Measurements from ENCODE around the gene ARHGAP26.
A peak's percentile ranks its signal among the peaks of the same experiment; 100 is the strongest.

Gene ARHGAP26

DNA sequence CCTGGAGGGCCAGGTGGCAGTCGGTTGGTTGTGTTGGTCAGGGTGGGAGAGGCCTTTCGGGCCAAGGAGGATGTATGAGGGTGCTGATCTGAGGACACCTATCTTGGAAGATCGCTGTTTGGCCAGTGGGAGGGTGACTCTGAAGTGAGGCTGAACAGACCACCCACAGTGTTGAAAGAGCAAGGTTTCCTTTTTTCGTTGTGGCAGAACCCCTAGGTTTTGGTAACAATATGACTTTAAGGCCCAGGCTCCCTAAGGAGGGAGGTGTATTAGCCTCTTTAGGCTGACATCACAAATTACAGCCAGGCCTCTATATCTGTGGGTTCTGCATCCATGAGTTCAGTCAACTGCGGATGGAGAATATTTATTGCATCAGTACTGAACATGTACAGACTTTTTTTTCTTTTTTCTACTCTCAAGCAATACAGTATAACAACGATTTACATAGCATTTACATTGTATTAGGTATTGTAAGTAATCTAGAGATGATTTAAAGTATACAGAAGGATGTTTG is 86.1 kb downstream of the ARHGAP26 start:
- no peak for DNase-seq

- DNase-seq, result no peak
Observed at GRCh38 chr5:142857405-142857804, 87.2 kb downstream of the ARHGAP26 start.

DNA sequence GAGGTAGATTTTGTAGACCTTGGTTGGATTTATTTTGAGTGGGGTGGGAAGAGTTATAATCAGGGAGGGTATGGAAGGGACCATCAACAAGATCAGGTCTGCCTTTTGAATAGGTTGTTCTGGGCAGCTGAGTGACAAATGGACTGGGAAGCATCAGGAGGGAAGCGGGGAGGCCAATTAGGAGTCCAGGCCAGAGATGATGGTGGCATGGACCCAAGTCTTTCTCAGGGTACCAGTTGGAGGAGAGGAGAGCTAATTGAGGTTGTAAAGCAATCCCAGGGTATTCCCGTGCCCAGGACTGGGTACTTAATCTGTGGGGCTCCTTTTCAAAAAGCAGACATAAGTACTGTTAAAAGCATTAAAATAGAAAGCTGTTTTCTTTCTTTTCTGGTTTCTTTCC is 88.9 kb downstream of the ARHGAP26 start:
- no peak for DNase-seq

- no peak for DNase-seq
Observed at GRCh38 chr5:142860270-142860669, 90.1 kb downstream of the ARHGAP26 start.

DNA sequence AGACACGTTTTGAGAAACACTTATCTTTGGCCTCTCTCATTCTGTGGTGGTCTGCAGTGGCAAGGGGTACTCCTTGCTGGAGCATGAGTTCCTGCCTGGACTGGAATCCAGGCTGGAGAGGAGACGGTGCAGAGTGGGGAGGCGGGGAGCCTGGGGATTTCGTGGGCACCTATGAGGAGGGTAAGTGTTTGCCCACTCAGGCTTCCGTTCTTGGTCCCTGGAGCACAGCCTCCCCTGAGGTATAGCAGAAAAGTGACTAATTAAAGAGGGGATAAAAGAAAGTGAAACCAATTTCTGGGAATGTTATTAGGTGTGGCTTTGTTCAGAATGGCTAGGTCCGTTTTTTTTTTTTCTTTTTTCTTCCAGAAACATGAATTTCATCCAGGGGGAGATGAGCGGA is 90.8 kb downstream of the ARHGAP26 start:
- no peak for DNase-seq

DNA sequence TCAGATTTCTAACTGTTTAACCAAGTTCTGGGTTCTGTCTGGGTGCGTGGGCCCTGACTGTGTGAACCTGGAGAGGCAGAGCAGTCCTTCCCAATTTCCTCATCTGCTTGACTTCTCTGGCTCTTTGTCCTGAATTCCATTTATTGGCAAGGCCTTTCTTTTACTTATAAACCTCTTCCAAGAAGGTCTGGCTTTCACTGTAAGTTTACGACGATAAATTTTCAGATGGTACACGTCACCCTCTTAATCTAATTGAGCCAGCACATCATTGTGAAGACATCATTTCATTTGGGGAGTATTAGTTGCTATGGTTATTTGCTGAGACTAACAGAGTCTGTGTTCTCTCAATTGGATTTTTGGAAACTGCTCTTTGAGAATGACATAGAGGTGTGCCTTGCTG is 92.4 kb downstream of the ARHGAP26 start:
- DNase-seq, result no peak

DNA sequence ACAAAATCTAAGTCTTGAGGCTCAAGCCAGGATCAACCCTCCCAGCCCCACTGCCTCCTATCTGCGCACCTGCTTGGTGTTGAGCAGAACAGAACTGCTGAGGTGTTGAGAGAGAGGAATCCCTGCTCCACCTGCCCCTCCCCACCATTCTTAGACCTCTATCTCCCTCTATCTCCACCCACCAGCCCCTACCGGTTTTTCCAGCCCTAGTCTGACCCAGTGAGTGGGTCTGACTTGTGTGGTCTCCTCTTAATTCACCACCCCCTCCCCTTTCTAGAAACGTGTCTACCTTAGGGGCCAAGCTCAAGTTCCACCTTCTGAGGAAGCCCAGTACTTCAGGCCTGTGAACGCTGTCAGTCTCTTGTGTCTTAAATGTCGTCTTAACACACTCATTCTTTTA is 93.7 kb downstream of the ARHGAP26 start:
- no peak for DNase-seq

- no peak for DNase-seq
Observed at GRCh38 chr5:142864290-142865260, 94.4 kb downstream of the ARHGAP26 start.

- DNase-seq, result no peak
Observed at GRCh38 chr5:142865631-142866030, 95.5 kb downstream of the ARHGAP26 start.

- DNase-seq, result no peak
Observed at GRCh38 chr5:142866563-142867275, 96.5 kb downstream of the ARHGAP26 start.

GRCh38 chr5:142869886-142870285 is 99.7 kb downstream of the ARHGAP26 start:
- peak; percentile 73 for DNase-seq

GRCh38 chr5:142870532-142871362 is 100.6 kb downstream of the ARHGAP26 start:
- DNase-seq, result no peak

DNA sequence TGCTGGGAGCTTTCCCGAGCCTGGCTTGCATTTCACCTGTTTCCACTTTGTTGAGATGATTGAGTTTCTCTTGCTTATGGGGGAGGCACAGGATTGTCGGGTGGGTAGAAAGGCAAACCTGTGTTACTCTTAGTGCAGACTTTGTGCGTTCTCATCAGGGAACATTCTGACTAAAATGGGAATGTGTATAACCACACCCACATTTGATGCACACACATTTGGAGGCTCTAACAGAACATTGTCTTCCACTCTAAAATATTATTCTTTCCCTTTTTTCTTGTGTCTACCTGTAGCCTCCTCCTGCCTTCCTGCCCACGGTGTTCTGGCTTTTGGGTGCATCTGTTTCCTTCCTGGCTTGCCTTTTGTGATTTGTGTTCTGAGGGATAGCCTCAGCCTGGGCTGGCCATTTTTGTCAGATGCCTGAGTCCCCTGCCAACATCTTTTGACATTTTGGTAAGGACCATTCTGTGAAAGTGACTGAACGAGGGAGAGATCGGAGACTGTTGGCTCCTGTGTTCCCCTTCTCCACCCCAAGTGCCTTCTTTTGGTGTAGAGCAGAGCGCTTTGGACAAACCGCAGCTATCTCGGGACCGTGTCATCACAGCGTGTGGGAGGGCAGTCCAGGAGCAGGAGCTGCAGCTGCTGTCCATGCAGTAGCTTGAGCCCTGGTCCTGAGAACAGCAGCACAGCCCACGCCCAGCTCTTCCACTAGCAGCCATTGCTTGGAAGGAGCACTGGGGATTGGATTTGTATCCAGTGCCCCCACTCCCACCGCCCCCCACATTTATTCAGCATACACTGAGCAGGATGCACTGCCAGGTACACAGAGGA is 101.4 kb downstream of the ARHGAP26 start:
- no peak for DNase-seq

DNA sequence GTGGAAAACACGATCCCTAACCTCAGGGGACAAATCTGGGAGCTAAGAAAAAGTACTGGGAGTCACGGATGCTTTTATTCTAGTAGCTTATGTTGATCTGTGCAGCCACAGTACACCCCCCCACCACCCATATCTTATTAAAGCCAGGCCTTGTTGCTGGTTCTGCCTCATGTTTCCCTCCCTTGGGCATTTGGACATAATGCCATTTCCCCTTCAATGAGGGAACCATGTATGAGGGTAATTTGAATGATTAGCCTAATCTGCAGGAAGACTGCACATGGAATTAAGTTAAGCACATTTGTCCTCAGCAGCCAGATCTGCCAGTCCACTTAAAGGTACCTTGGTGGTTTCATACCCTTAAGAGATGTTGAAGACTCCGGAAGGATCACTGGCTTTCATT is 102.0 kb downstream of the ARHGAP26 start:
- no peak for DNase-seq

DNA sequence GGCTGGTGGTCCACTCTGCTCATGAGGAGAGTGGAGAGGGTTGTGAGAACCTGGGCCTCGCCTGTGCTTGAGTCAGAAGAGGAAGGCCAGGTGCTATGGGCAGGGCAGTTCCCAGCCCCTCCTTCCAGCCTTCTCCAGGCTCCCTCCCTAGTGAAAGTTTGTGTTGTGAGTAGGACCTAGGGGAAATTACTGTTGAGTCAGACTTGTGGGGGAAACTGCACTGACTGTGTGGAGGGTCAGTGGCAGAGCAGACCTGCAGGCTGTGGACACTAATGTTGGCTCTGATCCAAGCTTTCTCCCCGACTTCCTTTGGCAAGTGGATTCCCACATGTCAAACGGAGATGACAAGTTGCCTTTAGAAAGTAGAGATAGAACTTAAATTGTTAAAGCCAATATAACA is 102.6 kb downstream of the ARHGAP26 start:
- no peak for DNase-seq

DNA sequence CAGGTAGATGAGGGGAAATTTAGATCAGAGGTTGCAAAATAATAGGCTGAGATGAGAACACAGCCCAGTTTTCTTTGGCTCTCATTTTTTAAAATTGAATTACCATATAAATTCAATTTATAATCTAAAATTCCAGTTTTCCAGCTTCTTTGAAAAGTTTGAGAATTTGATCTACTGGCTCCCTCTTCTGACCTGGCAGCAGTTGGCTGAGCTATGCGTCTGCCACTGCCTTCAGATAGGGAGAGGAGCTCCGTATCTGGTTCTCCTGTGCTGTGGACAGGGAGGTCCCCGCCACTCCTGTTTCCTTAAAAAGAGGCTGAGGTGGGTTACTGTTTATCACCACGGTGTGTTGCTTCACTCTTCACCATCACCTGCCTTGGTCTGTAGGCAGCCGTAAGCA is 103.7 kb downstream of the ARHGAP26 start:
- DNase-seq, result no peak

DNA sequence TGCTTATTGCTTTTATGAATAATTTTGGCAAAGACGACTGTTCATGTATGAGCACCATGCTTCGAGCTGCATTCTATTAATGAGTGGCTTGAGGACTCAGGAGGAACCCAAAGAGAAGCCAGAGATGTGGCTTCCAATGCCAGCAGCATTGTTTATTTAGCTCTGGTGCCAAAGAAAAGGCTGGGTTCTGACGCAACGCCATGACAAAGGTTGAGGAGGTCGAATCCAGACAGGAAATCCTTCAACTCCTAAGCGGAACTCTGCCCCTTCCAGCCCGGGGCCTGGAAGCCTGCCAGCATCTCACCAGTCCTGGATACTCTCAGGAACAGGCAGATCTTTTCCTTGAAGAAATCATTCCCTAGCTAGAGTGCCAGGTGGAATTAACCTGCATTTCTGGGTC is 104.4 kb downstream of the ARHGAP26 start:
- peak; percentile 12 for DNase-seq

DNA sequence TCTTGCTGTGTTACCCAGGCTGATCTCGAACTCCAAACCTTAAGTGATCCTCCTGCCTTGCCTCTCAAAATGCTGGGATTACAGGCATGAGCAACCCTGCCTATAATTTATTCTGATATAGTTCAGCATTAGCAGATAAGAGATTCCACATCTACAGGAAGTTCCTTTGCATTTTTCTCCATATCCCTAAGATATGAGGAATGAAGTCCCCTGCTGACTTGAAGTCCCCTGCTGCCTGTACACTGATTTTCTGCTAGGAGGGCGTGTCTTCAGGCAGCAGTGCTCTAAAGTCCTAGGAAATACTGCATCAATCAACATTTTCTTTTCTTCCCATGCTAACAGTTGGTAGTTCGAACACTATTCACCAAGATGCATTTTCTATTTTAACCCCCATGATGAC is 105.8 kb downstream of the ARHGAP26 start:
- DNase-seq, result no peak

GRCh38 chr5:142876817-142877216 is 106.6 kb downstream of the ARHGAP26 start:
- DNase-seq, result no peak

GRCh38 chr5:142878111-142878510 is 107.9 kb downstream of the ARHGAP26 start:
- no peak for DNase-seq

DNA sequence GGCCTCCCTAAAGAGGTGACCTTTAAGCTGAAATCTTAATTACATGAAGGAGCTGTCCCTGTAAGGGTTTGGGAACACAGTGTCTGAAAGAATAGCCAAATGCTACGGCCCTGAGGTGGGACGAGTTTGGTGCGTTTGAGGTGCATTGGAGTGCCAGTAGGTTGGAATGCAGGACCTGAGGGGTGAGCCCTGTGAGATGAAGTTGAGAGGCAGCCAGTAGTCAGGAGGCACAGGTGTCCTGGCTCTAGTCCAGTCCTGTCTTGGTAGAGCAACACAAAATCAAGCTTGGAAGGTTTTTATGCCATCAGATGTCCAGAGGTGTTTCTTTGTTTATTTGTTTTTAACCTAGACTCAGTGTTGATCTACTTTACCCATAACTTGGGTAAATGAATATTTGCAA is 108.5 kb downstream of the ARHGAP26 start:
- DNase-seq, result no peak

All from NCI-H446 treated with DMSO at 0.1 percent for 48 hours (cell line).